ENCODE results near the gene HRH1.

The HRH1 gene

DNA sequence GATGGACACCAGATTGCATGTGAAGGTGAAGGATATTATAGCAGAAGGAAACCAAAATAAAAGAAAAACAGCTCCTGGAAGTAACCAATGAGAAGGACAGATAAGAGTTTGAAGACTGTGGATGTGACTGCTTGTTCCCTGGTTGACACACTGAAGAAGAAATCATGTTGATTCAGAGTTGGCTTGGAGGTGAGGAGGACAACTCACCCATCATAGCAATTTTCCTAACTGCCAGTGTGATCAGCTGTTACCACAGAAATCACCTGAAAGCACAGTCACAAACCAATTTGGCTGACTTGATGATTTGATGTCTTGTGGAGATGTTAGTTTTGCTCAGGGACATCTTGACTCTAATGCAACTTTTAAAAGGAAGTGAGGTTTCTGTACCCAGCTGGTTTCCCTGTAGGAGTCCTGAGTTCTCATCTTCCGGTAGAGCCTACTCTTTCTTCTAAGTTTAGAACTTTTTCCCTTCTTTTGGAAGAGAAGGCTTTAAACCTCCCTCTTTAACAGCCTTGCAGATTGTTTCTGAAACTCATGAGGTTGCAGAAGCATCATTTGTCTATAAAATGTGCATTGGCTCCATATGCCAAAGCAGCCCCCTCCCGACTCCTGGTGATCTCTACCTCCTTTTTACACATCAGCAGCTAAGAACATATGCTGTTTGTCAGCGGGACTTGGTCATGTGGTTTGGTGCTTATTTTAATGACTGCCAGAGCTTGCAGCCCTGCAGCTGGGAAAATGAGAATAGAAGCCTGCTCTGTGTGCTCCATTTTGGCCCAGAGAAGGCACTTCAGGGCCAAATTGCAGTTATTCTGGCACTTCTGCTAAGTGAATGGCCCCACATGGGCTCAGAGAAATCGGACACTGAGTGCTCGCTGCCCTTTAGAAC, 128.2 kb downstream of the HRH1 start:
- DNase-seq (ENCODE audit: low read depth): no peak

DNA sequence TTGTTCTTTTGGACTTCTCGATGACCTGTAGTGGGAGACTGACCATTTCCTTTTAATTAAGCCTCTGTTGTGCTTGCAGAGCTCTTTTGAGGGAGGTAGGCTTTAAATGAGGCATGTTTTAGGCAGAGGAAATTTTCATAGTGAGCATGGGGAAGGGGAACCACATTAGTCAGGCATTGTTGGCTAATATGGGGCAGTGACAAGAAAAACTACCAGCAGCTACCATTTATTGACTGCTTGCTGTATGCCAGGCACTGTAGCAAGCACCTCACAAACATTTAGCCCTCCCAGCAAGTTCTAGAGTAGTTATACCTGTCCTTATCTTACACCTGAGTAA, 128.8 kb downstream of the HRH1 start:
- DNase-seq (ENCODE audit: low read depth): no peak

DNA sequence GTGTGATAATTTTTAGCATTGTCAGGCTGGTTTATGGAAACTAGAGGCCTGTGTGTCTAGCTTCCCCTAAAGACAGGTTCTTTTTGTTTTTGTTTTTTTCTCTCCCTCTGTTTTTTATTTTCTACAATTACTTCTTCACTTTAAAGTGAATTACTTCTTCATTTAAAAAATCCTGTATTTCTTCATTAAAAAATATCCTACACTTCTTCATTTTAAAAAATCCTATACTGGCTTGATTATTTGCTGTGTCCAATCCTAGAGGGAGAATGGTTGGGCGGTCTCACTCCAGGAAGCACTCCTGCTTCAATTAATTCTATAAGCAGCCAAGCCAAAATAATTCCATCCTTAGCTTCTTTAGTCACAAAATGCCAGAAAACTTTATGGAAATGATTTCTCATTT, 129.7 kb downstream of the HRH1 start:
- DNase-seq (ENCODE audit: low read depth): no peak

DNA sequence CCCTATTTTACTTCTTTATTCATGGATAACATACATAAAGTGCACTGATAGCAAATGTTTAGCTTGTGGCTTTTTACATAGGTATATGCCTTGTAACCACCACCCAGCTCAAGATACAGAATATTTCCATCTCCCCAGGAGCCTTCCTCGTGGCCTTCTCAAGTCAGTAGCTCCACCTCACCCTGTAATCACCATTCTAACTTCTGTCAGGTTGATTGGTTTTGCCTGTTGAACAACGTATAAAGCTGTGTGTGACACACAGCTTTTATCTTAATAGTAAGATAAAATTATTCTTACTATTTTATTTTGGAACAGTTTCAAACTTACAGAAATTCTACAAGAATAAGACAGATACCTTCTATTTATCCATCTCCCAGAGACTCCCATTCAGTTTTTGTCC, 131.2 kb downstream of the HRH1 start:
- no peak for DNase-seq (ENCODE audit: low read depth)

DNA sequence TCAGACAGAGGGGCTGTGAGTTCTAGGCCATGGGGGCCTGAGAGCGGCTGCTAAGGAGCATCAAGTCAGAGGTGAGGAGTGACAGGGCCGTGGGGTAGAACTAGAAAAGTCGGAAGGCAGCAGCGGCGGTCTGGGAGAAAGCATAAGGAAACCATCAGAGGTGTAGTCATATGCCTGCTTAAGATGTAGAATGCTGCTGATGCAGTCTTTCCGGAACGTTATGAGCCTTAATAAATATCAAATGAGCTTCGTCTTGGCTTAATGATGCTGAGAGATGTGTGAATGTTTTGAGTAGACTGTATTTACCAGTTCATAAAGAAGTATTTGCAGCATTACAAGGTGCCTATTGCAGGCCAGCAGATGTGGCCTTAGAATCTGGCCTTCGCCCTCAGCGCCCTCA, 133.1 kb downstream of the HRH1 start:
- DNase-seq (ENCODE audit: low read depth): no peak

DNA sequence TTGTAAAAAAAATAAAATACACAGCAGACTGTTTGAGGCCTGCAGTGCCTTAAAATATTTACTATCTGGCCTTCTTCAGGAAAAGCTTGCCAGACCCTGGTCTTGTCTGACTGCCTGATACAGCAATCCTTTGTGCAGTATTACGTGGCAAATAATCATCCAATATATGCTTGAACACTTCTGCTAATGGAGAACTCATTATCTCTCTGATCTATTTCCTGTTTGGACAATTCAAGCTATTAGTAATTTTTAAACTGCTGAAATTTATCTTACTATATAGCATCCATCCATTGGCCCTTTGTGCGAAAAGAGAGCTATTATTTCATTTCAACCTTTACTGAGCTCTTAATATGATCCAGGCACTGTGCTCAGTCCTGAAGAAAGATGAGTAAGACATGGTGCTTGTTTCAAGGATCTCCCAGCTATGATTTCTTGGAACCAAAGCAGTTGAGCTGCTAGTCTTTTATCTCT, 133.8 kb downstream of the HRH1 start:
- DNase-seq (ENCODE audit: low read depth): no peak

DNA sequence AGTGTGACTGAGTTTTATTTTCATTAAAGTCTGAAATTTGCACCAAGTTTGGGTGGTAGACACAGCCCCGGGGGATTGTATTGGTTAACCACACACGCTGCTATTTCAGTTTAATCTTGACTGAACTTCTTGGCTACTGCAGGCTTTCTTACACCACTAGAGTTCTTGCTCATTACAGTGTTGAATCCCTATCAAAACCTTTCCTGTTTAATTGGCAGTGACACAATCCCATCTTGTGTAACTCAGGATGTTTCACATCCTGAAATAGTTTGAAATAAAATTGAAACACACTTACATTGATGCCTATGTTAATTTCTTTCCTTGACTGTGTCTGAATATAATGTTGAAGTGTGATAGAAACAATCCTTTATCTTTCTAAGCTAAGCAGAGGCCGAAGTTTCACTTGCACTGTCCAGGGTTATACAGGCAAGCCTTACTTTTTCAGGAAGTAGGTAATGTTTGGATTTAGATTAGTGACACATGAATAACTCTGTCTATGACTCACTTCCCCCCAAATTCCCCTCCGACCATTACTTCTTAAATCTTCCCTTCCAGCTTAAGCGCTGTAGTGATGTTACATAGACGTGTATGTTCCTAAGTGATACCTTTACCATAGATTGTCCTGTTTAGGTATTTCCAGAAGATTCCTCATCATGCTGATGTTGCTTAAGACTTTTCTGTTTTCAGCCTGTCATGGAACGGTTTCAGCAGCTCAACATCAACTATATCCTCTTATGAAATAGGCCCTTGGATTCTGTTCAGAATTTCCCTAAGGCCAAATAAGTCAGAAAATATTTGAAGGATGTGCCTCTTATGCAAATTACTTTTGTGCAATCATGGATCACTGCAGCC, 134.7 kb downstream of the HRH1 start:
- DNase-seq (ENCODE audit: low read depth): no peak

DNA sequence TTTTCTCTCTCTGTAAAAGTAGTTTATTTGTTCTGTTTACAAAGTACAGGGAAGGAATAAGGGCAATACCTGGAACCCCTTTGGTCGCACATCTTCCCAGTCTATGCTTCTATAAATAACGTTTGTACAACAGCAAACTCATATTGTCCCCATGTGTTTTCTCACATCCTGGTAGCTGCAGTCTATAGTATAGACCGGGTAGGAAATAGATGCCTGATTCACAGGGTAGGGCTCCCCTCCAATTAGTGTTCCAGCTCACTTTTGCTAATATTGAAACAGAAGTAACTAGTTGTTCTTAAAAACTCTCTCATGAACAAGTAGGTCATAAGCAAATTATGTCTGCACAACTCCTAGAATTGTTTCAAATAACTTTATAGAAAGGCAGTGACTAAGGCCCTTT, 135.6 kb downstream of the HRH1 start:
- DNase-seq (ENCODE audit: low read depth): no peak

DNA sequence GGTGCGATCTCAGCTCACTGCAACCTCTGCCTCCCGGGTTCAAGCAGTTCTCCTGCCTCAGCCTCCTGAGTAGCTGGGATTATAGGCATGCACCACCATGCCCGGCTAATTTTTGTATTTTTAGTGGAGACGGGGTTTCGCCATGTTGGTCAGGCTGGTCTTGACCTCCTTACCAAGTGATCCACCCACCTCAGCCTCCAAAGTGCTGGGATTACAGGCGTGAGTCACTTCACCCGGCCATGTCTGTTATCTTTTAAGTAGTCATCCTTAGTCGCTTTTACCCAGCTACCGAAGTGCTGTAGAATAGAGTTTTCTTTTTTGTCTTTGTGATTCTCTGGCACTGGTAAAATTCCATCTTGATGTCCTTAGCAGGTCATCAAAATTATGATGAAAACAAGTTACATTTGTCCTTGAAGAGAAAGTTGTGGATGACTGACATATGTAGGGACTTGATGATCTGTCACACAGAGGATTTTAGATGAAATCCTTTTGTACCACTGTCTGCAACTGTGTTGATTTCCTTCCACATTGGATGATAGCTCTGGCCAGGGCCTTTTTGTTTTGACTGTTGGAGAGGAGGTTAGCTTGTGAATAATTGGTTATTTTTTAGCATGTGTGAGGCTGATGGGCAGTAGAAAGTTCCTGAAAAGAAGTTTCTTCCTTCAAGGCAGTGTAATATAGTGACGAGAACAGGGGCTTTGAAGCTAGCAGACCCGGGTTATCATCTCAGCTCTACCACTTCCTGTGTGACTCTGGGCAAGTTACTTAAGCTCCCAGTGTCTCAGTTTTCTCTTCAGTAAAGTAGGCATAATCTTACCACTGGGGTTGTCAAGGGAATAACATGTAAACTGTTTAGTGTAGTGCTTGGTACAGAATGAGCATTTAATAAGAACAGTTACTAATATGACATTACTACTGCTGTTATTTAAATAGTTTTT, 136.7 kb downstream of the HRH1 start:
- no peak for DNase-seq (ENCODE audit: low read depth)

DNA sequence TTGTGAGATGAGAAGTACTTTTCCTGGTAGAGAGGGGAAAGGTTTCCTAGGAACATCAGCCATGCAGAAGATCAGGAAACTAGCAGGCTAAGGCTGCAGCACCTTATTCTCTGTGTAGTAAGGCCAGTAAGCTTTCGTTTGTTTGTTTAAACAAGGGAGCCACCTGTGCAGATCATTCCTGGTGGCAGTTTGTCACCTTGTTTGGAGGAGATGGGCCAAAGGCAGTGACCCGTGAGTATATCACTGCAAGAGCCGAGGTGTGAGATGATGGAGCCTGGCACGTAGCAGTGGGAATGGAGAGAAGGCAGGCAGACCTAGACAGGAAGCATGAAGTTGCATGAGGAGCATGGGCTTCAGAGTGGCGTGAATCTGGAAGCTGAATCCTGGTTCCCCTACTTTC, 137.5 kb downstream of the HRH1 start:
- DNase-seq (ENCODE audit: low read depth): no peak

DNA sequence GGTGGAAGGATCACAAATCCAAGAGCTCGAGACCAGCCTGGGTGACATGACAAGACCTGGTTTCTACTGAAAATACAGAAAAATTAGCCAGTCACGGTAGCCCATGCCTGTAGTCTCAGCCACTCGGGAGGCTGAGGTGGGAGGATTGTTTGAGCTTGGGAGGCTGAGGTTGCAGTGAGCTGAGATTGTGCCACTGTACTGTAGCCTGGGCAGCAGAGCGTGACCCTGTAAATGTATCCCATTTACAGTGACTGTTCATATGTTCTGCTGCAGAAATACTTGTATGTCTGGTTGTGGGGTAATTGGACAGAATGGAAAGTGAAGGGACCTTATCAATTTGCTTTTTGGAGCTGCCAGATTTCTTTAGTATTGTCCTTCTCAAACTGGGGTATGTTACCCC, 142.8 kb downstream of the HRH1 start:
- DNase-seq (ENCODE audit: low read depth): no peak

DNA sequence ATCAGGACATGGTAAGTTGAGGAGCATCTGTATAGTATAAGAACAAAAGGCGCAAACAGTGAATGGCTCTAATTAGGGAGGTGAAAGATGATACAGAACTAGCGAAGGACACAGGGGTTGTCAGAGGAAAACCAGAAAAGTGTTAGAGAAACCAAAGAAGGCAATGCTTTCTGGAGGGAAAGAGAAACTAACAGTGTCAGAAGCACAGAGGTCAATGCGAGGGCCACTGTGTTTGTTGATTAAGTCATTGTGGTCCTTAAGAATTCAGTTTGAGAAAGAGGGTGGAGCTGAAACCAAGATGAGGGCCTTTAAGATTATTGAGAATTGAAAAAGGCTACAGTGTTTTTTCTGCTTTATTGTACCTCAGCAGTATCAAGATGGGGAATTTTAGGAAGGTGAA, 146.7 kb downstream of the HRH1 start:
- DNase-seq (ENCODE audit: low read depth): no peak

DNA sequence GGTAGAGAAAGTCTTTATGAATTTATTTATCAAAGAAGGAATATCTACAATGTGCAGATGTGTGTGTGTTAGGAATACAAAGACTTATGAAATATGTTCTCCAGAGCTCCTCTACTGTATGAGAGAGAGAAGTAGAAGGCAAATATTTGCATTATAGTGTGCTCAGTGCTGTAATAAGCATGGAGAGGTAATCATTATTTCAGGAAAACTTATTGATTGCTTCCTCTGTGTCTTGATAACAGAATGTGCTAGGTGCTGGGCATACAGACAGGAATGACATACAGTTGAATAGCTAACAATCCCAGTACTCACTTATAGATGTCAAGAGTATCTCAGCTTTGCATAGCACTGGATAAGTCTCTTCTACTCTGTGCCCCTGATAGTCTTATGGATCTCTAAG, 148.2 kb downstream of the HRH1 start:
- no peak for DNase-seq (ENCODE audit: low read depth)

DNA sequence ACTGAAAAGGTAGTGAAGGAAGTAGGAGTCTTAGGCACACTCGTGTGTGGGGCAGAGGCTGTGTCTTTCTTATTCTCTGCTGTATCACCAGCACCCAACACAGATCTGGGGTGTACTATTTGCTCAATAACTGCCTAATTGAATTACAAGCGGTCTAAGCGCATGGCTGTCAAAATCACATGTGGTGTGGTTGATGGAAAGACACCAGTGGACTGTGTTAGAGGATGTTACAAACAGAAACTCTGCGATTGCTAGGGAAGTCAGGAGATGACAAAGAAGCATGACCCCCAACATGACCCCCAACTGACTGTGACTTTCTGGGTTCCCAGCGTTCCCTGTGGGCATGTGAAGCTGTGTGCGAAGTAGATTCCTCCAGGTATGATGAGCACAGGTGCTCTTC, 149.9 kb downstream of the HRH1 start:
- no peak for DNase-seq (ENCODE audit: low read depth)

DNA sequence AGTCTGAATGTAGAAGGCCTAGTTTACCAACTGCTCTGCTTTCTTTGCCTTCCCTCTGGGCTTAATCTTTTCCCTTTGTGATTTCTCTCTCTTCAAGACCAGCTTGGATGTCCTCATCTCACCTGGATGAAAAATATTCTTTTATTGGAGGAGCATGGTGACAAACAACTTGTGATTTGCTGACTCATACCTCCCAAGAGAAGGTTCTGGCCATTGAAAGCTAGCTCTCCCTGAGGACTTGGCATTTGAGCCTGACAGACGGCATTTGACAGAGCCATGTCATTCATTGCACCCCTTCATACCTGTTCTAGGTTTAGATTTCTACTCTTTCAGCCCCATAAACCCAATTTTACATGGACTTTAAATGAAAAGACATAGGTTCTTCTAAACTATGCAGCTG, 151.2 kb downstream of the HRH1 start:
- DNase-seq (ENCODE audit: low read depth): no peak

DNA sequence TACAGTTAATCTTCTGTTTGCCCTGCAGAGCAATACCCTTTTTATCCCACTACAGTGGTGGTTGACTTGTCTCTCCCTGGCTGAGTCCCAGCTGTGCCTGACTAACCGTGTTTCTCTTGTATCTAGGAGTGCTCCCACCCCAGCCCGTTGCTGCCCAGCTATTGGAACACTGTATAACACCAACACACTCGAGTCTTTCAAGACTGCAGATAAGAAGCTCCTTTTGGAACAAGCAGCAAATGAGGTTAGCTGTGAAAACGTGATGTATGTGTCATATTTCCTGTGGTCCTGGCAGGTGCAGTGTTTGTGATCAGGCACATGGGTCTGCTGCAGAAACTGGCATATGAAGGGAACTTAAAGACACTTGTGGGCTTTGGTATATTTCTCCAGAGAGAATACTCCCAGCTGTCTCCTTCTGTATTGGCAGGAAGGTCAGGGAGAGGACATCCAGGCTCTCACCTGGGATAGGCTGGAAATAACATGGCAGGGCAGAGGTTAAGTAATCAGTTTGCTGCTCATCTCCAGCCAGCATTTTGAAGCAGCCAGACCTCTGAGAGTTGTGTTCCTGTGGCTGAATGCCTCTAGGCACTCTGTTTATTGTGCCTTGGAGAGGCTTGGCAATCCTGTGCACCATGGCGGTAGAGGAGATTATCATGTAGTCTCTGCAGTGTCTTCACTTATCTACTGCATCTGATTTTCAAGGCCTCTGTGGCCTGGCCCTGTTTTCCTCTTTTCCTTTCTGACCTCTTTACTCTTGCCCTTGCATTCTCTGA, 152.7 kb downstream of the HRH1 start:
- no peak for DNase-seq (ENCODE audit: low read depth)

DNA sequence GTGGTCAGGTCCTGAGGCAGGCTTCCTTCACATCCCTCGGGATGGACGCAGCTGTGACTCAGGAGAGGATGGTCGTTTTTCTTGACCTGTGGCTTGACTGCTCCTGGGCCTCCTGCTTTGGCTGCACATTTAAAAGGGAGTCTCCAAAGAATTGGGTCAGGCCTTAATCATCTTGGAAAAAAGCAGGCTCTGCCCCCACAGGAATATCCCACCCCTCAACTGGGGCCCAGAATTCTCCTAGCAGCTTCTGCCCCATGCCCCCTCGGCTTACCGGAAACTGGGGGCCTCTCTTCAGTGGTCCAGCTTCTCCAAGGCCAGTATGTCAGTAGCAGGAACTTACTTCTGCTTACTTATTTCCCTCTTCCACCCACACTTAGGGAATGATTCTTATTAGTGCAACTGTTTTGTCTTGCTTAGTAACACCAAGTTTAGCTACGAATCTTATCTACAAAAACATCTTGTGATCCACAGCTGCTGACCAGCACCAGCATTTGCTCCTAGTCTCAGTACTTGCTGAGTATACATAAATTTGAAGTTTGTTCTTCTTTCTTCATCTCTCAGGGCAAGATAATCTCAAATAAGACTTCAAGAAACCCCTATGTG, 153.6 kb downstream of the HRH1 start:
- no peak for DNase-seq (ENCODE audit: low read depth)

DNA sequence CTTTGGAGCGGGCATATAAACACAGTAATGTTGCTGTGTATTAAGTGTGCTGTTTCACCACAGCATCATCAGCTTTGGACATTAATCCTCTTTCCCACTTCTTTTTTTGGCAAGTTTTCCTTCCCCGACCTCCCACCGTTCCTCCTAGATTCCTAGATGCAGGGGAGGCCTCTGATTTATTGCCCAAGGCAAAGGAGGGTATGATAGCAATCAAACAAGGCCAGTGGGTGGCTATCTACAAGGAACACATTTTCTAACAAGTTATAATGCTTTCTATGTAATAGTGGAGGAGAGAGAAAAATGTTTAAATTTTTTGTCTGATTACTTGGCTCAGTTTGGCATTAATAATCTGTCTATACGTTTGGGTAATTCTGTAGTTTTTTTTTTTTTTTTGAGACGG, 156.0 kb downstream of the HRH1 start:
- DNase-seq (ENCODE audit: low read depth): no peak

DNA sequence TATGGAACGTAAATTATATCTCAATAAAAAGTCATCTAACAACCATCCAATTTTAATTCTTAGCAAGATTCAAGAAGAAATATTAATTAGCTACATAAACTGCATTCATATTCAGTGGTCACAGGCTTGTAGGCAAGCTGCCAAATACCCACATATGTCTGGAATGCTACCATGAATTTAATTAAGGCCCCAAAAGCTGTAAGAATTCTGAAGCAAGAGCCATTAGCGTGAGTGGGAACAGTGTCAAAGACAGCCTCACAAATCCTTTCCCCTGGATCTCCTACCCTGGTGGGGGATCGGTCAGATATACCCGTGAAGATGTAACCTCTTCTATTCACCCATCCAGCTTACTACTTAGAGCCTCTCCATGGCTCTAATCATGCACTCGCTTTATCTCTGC, 157.9 kb downstream of the HRH1 start:
- DNase-seq (ENCODE audit: low read depth): no peak
